OCI-M2 (cell line): ENCODE results near the gene DISP3.

ENCODE experiments used
- DNase-seq: peaks from one replicate; lab custom pipeline; 2025; ENCODE audit not compliant: unreplicated experiment; lab: John Stamatoyannopoulos, UW

The DISP3 gene

DNA sequence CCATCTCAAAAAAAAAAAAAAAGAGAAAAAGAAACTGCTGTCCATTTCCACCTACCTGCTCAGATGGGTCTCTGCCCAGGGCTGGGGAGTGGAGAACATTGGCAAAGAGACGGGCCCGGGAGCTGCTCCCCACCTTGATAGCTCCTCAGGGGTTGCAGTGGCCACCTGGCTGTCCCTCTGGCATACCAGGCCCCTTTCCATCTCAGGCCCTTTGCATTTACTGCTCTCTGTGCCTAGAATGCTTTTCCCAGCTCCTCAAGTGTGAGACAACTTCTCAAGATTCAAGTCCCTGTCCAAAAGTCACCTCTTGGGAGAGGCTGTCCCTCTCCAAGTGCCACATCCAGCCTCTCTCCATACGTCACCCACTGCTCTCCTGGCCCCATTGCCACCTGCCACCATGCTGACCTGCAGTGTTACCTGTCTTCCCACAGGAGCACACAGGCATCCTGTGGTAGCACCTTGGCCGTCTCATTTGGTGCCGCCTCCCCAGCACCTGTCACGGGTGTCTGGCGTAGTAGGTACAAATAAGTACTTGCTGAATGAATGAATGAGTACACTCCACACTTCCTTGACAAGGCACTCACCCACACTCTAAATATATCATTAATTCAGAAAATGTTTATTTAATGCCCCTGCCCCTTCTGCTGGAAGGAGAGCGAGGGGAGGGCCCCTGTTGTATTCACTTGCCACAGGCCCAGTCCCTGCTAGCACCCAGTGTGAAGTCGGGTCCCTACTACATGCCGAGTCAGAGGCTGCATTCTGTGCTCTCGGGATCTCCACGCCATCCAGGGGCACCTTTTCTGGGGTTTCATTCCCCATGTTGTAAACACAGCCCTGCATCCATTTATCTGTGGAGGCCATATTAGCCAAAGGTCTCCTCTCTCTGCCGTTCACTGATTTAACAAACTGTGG, 48.8 kb downstream of the DISP3 start:
- no peak for DNase-seq

DNA sequence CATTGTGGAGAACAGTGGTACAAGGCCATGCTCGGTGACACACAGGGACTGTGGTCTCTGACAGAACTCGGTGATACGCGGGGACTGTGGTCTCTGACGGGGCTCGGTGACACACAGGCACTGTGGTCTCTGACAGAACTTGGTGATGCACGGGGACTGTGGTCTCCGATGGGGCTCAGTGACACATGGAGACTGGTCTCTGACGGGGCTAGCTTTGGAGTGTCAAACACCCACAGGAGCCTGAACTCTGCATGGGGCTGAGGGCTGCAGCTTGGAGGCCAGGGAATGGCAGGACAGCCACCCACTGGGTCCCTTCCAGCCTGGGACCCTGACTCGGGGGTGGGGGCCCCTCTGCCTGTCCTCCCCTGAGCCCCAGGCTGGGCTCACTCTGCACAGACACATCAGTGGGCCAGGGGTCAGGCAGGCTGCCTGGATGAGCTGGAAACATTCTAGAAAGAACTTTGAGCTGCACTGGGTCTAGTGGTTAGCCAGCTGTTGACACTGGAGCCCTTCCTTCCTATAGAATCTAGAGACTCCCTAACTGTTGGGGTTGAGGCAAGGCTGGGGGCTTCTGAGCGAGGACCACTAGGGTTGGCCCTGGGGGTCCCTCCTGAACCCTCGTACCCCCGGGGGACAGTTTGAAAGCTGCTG, 49.8 kb downstream of the DISP3 start:
- no peak for DNase-seq

DNA sequence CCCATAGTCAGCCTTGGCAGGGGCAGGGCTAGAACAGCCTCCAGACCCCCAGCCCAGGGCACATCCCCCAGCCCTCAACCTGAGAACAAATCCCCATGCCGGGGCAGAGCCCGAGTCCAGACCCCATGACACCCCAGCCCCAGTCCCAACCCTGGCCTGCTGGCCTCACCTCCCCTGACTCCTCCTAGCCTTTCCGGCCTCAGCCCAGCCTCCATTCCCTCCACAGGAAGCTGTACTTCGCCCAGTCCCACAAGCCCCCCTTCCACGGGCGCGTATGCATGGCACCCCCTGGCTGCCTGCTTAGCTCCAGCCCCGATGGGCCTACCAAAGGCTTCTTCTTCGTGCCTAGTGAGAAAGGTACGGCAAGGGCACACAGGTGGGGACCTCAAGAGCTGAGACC, 50.4 kb downstream of the DISP3 start:
- DNase-seq: no peak

- no peak for DNase-seq
Measured at GRCh38 chr1:11529763-11530730, 51.1 kb downstream of the DISP3 start.

DNA sequence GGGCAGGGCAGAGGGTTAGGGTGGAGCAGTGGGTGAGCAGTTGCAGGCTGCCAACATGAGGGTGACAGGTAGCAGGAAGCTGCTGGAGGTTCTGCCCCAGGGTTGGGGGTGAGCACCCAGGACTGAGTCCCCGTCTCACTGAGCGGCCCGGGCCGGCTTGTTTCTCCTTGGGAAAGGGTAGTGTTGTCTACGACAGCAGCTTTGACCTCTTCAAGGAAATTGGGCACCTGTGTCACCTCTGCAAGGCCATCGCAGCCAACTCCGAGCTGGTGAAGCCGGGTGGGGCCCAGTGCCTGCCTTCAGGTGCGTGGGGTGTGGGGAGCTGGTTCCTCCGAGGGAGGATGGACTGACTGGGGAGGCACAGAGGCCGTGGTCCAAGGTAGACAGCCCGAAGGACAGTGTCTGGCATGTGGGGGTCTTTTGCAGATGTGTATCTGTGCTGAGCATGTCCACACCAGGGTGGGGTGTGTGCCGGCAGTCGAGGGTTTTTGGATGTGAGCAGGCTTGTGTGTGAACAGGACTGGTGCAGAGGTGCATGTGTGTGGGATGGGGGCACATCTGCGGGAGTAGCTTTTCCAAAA, 51.9 kb downstream of the DISP3 start:
- no peak for DNase-seq

DNA sequence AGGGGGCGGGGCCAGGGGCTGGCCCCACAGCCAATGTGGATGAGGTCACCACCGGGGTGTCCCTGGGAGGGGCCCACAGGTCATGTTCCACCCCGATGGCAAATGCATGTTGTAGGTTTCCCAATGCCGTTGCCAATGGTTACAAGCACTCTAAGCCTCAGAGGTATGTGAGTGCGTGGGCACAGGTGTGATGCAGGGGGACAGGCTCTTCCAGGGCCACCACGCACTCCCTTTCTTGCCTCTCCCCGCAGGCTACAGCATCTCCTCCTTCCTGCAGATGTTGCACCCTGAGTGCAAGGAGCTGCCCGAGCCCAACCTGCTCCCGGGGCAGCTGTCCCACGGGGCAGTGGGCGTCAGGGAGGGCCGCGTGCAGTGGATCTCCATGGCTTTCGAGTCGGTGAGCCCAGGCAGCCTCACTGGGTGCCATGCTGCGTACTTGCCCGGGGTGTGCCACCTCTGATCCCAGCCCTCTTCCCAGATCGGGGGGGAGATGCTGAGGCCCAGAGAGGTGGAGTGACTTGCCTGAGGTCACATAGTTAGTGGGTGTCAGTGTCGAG, 52.4 kb downstream of the DISP3 start:
- no peak for DNase-seq

- DNase-seq: no peak
Measured at GRCh38 chr1:11531943-11532342, 53.0 kb downstream of the DISP3 start.

- DNase-seq: no peak
Measured at GRCh38 chr1:11533790-11534787, 55.1 kb downstream of the DISP3 start.

DNA sequence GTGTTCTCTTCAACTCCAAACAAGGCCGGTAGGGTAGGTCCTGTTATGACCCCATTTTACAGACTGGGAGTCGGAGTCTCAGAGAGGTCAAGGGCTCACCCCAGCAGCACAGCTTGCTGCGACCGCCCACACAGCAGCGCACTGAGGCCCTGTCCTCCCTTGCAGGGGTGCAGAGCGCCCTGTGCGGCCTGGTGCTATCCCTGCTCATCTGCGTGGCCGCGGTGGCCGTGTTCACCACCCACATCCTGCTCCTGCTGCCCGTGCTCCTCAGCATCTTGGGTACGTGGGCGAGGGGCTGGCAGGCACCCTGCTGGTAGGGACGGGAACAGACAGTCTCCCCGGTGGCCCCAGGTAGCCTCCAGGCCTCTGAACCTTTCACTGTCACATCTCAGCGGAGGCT, 55.9 kb downstream of the DISP3 start:
- DNase-seq: no peak

DNA sequence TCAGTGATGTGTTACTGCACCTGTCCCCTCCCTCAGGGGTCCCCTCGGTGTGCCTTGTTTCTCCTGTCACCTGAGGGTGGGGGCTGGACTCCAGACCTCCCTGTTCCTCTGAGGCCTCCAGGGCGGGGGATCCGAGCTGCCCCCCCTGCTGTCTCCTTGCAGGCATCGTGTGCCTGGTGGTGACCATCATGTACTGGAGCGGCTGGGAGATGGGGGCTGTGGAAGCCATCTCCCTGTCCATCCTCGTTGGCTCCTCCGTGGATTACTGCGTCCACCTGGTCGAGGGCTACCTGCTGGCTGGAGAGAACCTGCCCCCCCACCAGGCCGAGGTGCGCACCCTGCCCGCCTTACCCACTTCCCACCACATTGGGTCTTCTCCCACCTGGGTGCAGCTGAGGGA, 56.4 kb downstream of the DISP3 start:
- no peak for DNase-seq

- no peak for DNase-seq
Measured at GRCh38 chr1:11535761-11536572, 57.0 kb downstream of the DISP3 start.

DNA sequence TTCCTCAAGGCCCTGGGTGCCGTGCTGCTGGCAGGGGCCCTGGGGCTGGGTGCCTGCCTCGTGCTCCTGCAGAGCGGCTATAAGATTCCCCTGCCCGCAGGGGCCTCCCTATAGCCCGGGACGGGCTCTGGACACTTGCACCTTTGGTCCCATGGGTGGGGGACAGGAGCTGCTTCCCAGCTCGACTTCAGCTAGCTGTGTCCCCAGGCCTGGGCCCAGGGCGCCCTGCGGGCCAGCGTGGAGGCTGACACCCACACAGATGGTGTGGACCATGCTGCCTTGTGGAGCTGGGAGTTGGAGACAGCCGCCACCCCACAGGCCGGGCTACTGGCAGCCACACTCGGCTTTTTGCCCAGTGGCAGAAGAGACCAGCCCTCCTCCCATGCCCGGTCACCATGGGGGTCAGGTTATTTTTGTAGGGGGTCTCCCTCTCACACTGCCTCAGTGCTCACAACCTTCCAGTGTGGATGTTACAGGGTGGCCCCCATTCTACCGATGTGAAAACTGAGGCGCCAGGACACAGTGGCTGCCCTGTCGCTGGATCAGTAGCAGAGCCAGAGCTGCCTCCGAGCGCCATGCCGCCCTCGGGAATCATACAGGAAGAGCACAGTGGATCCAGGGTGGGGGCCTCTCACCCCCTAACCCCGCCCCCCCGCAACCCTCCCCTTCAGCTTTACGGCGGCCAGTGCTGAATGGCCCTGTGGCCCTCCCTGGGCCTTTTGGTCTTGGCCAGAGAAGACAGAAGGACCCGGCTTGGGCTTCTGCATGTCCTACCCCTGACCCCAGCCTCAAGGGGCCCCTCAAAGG, 57.8 kb downstream of the DISP3 start:
- no peak for DNase-seq

DNA sequence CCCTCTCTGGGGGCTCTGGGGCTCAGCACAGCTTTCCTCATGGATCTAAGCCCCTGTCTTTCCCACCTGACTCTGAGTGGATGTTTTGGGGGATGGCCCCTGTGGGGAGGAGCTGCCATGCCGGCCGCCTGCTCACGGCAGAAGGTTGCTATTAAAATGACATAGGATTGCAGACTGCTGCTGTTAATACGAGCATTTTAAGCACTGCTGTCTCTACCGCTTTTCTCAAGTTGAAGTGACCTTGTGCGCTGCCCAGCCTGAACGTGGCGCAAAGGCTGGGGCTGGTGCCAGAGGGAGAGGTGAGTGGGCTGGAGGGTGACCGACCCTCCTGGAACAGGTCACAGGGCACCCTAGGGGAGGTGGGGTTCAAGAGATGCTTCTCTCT, 58.4 kb downstream of the DISP3 start:
- no peak for DNase-seq

DNA sequence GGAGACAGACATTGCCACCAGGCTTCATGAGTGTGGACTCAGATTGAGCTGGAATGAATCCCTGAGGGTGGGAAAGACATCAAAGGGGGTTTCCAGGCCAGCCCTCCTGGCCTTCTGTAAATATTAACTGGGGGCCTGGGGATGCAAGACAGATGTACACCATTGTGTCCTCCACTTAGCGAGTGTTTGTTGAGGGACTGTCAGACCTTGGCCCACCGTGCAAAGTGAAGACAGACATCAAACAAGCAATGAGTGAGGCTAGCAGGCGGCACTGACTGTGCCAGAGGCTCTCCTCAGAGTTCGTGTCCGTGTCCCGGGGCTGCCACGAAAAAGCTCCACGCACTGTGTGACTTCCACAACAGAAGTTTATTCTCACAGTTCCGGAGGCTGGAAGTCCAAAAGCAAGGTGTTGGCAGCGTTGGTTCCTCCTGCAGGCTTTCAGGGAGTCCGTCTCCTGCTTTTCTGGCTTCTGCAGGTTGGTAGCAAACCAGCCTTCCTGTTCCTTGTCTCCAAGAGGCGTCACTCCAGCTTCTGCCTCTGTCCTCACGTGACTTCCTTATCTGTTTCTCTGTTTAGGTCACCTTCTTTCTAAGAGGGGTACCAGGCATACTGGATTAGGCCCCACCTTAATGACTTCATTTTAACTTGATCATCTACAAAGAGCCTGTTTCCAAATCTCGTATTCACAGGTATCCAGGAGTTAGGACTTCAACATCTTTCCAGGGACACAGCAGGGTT, 59.1 kb downstream of the DISP3 start:
- no peak for DNase-seq

DNA sequence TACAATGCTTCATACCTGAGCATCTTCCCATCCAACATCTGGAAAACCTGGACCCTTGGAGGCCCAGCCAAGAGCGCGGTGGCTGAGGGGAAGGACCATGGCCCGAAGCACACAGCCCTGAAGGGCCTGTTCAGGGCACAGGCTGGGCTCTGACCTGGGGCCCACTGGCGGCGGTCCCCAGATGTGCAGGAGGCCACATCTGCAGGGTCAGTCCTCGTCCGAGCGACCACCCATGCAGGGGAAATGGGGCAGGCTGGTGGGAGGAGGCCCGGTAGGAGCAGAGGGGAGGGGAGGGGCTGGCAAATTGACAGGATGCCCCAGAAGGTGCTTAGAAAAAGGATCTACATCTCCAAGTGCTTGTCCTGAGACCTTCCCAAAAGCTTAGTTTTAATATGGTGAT, 59.9 kb downstream of the DISP3 start:
- DNase-seq: no peak

- no peak for DNase-seq
Measured at GRCh38 chr1:11539850-11540772, 61.2 kb downstream of the DISP3 start.
